Neural progenitor cell (in vitro differentiated cells): Measurements from ENCODE around the gene TTYH2.

Source experiments
- EZH2 ChIP-seq: fragments of 200-600 bp; sonication (generic); IDR thresholded peaks from 2 replicates; pipeline ENCODE4 v1.6.1; 2017; ENCODE audit warnings: antibody characterized with exemption, mild to moderate bottlenecking, moderate library complexity
- EZH2phosphoT487 ChIP-seq: fragments of 200-600 bp; sonication (generic); IDR thresholded peaks from 2 replicates; pipeline ENCODE4 v1.6.1; 2017; ENCODE audit warnings: antibody characterized with exemption

DNA sequence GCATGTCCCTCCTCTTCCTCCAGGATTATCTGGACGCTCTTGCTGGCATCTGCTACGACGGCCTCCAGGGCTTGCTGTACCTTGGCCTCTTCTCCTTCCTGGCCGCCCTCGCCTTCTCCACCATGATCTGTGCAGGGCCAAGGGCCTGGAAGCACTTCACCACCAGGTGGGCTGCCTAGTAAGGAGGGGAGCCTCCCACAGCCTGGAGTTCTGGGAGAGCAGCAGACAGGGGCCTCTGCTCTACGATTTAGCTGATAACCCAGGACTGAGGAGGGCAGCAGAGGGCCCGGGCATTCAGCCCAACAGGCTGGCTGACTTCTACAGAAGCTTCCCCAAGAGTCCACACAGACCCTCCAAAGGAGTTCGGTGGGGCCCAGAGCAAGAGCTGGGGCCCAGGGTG, 38.8 kb downstream of the TTYH2 start:
- TF ChIP-seq EZH2 (no peak), EZH2phosphoT487 (no peak)
